ENCODE measurements around the gene CST3. TPM values are rescaled to one million over a fixed set of nuclear protein-coding genes. Genes with fewer than 3 reads are reported as not detected.
"Not testable (repeated sequence)": the region's sequence is repeated elsewhere in the genome, so short reads cannot be mapped to it uniquely, and the experiment has no call there.

Gene CST3
- total and polyA plus RNA-seq, 5 experiments from 2014 or later = 0.65 to 10.7 (median 5.3) TPM

GRCh38 chr20:23628402-23629016 is 9.2 kb downstream of the CST3 start:
- Mint-ChIP-seq H3K4me3 (no peak overlapping the region), H3K4me1 (peaks cover 0 to 7% (median 0%) of the 10 kb centered on the region in 4 donors), H3K27me3 (peaks cover 3 to 19% (median 8%) of the 10 kb centered on the region in 5 donors), H3K27ac (no peak overlapping the region), H3K9me3 (no peaks in the 10 kb centered on the region), H3K36me3 (no peaks in the 10 kb centered on the region)
- no peak for ATAC-seq
- DNase-seq = no peak
- POLR2A ChIA-PET = no interaction called here

DNA sequence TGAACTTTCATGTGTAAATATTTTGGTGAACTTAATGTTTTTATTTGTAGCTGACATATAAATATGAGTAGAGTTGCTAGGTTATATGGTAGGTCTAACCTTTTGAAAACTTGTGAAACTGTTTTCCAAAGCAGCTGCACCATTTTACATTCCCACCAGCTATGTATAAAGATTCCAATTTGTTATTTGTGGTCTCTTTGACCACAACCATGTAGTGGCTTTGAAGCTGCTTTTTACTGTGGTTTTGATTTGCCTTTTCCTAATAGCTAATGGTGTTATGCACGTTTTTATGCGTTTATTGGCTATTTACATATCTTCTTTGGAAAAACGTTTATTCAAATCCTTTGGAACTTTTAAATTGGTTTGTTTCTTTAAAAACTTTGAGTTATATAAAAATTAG is 10.3 kb downstream of the CST3 start:
- peaks cover 4 to 19% (median 8%) of the 10 kb centered on the region in 5 donors for H3K27me3 Mint-ChIP-seq
- no peak overlapping the region for H3K4me3 Mint-ChIP-seq
- POLR2A ChIA-PET = no interaction called here
- H3K4me1 Mint-ChIP-seq = peaks cover 0 to 11% (median under 1%) of the 10 kb centered on the region in 4 donors
- no peaks in the 10 kb centered on the region for H3K9me3 Mint-ChIP-seq
- DNase-seq (no peak), ATAC-seq (no peak)
- H3K36me3 Mint-ChIP-seq = no peaks in the 10 kb centered on the region
- H3K27ac Mint-ChIP-seq = no peak overlapping the region

DNA sequence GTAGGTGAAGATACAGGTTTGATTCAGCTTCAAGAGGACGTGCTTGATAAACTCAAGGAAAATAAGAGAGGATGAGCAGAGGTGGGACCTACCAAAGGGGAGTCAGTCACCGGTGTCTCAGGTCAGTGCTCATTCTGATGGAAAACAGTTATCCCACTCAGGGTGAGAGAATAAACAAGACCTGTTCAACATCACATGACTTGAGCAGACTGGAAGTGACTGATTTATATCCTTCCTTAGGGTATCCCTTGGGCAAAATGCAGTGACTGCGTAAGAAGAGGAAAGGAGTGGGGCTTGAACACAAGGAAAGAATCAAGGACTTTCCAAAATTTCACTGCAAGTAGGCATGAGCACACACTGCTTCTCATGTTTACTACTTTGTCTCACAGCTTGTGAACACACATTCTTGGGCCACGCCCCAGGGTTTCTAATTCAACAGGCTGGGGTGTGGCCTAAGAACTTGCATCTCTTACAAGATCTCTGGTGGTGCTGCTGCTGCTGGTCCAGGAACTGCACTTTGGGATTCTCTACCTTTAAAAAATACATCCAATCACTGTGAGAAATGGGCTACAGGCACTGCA is 11.6 kb downstream of the CST3 start:
- no peaks in the 10 kb centered on the region for H3K9me3 Mint-ChIP-seq
- no peaks in the 10 kb centered on the region for H3K36me3 Mint-ChIP-seq
- peaks cover 5 to 25% (median 11%) of the 10 kb centered on the region in 5 donors for H3K27me3 Mint-ChIP-seq
- POLR2A ChIA-PET = no interaction called here
- ATAC-seq = no peak
- peak overlapping the region in 1 of 10 donors; percentile 35 for H3K27ac Mint-ChIP-seq
- no peak overlapping the region for H3K4me3 Mint-ChIP-seq
- peaks cover 0 to 11% (median under 1%) of the 10 kb centered on the region in 4 donors for H3K4me1 Mint-ChIP-seq
- no peak for DNase-seq

GRCh38 chr20:23625236-23625964 is 12.4 kb downstream of the CST3 start:
- DNase-seq (no peak), ATAC-seq (no peak)
- Mint-ChIP-seq H3K36me3 (no peaks in the 10 kb centered on the region), H3K4me3 (no peak overlapping the region), H3K27ac (peak overlapping the region in 1 of 10 donors; percentile 35), H3K27me3 (peaks cover 5 to 25% (median 11%) of the 10 kb centered on the region in 5 donors), H3K9me3 (no peaks in the 10 kb centered on the region), H3K4me1 (peaks cover 0 to 11% (median under 1%) of the 10 kb centered on the region in 4 donors)
- POLR2A ChIA-PET = no interaction called here

- Mint-ChIP-seq H3K36me3 (no peaks in the 10 kb centered on the region), H3K4me3 (no peak overlapping the region), H3K27ac (no peak overlapping the region), H3K9me3 (no peaks in the 10 kb centered on the region), H3K27me3 (peaks cover 8 to 22% (median 20%) of the 10 kb centered on the region in 5 donors), H3K4me1 (peaks cover 0 to 8% (median under 1%) of the 10 kb centered on the region in 4 donors)
- POLR2A ChIA-PET = no interaction called here
- ATAC-seq (no peak), DNase-seq (no peak)
Measured at GRCh38 chr20:23624324-23624691, 13.4 kb downstream of the CST3 start.

DNA sequence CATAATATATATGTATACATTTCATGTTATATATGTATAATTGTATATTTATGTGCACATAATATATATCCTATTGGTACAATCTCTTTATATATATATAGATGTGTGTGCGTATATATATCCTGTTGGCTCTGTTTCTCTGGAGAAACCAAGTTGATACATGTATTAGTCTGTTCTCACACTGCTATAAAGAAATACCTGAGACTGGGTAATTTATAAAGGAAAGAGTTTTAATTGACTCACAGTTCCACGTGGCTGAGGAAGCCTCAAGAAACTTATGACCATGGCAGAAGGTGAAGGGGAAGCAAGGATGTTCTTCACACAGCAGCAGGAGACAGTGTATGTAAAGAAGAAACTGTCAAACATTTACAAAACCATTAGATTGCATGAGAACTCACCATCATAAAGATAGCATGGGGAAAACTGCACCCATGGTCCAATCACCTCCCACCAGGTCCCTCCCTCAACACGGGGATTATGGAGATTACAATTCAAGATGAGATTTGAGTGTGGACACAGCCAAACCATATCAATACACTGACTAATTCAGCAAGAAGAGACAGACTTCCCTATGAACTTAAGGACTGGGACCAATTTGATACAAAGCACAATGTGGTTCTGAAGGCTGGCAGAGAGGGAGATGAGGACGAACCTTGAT is 14.0 kb downstream of the CST3 start:
- peaks cover 0 to 6% (median under 1%) of the 10 kb centered on the region in 4 donors for H3K4me1 Mint-ChIP-seq
- no peak for DNase-seq
- no peaks in the 10 kb centered on the region for H3K9me3 Mint-ChIP-seq
- no peak overlapping the region for H3K27ac Mint-ChIP-seq
- no peak for ATAC-seq
- POLR2A ChIA-PET = no interaction called here
- no peak overlapping the region for H3K4me3 Mint-ChIP-seq
- peaks cover 8 to 23% (median 20%) of the 10 kb centered on the region in 5 donors for H3K27me3 Mint-ChIP-seq
- H3K36me3 Mint-ChIP-seq = no peaks in the 10 kb centered on the region

- ATAC-seq (no peak), DNase-seq (no peak)
- Mint-ChIP-seq H3K4me3 (peak overlapping the region in 1 of 10 donors; percentile 56), H3K36me3 (no peaks in the 10 kb centered on the region), H3K27me3 (peaks cover 8 to 32% (median 17%) of the 10 kb centered on the region in 5 donors), H3K4me1 (peaks cover 0 to 4% (median under 1%) of the 10 kb centered on the region in 4 donors), H3K9me3 (no peaks in the 10 kb centered on the region), H3K27ac (no peak overlapping the region)
- POLR2A ChIA-PET = no interaction called here
Measured at GRCh38 chr20:23622839-23623343, 14.9 kb downstream of the CST3 start.

GRCh38 chr20:23622401-23622800 is 15.4 kb downstream of the CST3 start:
- H3K4me3 Mint-ChIP-seq, H3K4me1 Mint-ChIP-seq, ATAC-seq, POLR2A ChIA-PET, H3K36me3 Mint-ChIP-seq, H3K27ac Mint-ChIP-seq, H3K9me3 Mint-ChIP-seq, DNase-seq: not testable (repeated sequence)
- H3K27me3 Mint-ChIP-seq = peaks cover 8 to 32% (median 17%) of the 10 kb centered on the region in 5 donors

- peaks cover 9 to 32% (median 17%) of the 10 kb centered on the region in 5 donors for H3K27me3 Mint-ChIP-seq
- H3K4me3 Mint-ChIP-seq, H3K36me3 Mint-ChIP-seq, DNase-seq, H3K4me1 Mint-ChIP-seq, POLR2A ChIA-PET, H3K9me3 Mint-ChIP-seq, H3K27ac Mint-ChIP-seq, ATAC-seq: not testable (repeated sequence)
Measured at GRCh38 chr20:23620670-23621386, 16.9 kb downstream of the CST3 start.

GRCh38 chr20:23614163-23614562 is 23.6 kb downstream of the CST3 start:
- no peak overlapping the region for H3K4me3 Mint-ChIP-seq
- H3K27ac Mint-ChIP-seq = no peak overlapping the region
- ATAC-seq (no peak), DNase-seq (no peak)
- POLR2A ChIA-PET = no interaction called here
- no peaks in the 10 kb centered on the region for H3K36me3 Mint-ChIP-seq
- peaks cover 0 to 2% (median 0%) of the 10 kb centered on the region in 9 donors for H3K9me3 Mint-ChIP-seq
- no peaks in the 10 kb centered on the region for H3K4me1 Mint-ChIP-seq
- H3K27me3 Mint-ChIP-seq = peaks cover 0 to 12% (median 5%) of the 10 kb centered on the region in 5 donors

- POLR2A ChIA-PET = no interaction called here
- H3K9me3 Mint-ChIP-seq = peaks cover 0 to 2% (median 0%) of the 10 kb centered on the region in 9 donors
- no peaks in the 10 kb centered on the region for H3K4me1 Mint-ChIP-seq
- peaks cover 0 to 8% (median 4%) of the 10 kb centered on the region in 5 donors for H3K27me3 Mint-ChIP-seq
- no peak overlapping the region for H3K4me3 Mint-ChIP-seq
- no peaks in the 10 kb centered on the region for H3K36me3 Mint-ChIP-seq
- no peak for DNase-seq
- H3K27ac Mint-ChIP-seq = no peak overlapping the region
- ATAC-seq = no peak
Measured at GRCh38 chr20:23613676-23614075, 24.1 kb downstream of the CST3 start.

GRCh38 chr20:23612396-23612795 is 25.4 kb downstream of the CST3 start:
- no peak overlapping the region for H3K27ac Mint-ChIP-seq
- no peak for DNase-seq
- no peak for ATAC-seq
- H3K4me1 Mint-ChIP-seq = no peaks in the 10 kb centered on the region
- peaks cover 0 to 2% (median 0%) of the 10 kb centered on the region in 9 donors for H3K9me3 Mint-ChIP-seq
- H3K27me3 Mint-ChIP-seq = peaks cover 0 to 4% (median 1%) of the 10 kb centered on the region in 5 donors
- H3K36me3 Mint-ChIP-seq = no peaks in the 10 kb centered on the region
- no peak overlapping the region for H3K4me3 Mint-ChIP-seq
- POLR2A ChIA-PET = no interaction called here

Data from naive thymus-derived CD8-positive, alpha-beta T cell (primary cell).